GM18511 (cell line): ENCODE measurements around the gene DLGAP4.

Experiments
- ATAC-seq: cut with Tn5 transposase; IDR thresholded peaks from one replicate; pipeline ENCODE4 v1.9.1; 2021; ENCODE audit warnings: mild to moderate bottlenecking, moderate library complexity; ENCODE audit not compliant: unreplicated experiment

The DLGAP4 gene

GRCh38 chr20:36574366-36575135 is 268.4 kb downstream of the DLGAP4 start:
- peak; percentile 39 for ATAC-seq

GRCh38 chr20:36576081-36576445 is 269.9 kb downstream of the DLGAP4 start:
- no peak for ATAC-seq
